ENCODE data around the gene KIF26B. TPM values are rescaled to one million over a fixed set of nuclear protein-coding genes. Genes with fewer than 3 reads are reported as not detected.
"Not testable (repeated sequence)": the region's sequence is repeated elsewhere in the genome, so short reads cannot be mapped to it uniquely, and the experiment has no call there.

Gene KIF26B
- total RNA-seq, 8 experiments from 2014 or later, result 0.25 to 21.5 (median 10.2) TPM

DNA sequence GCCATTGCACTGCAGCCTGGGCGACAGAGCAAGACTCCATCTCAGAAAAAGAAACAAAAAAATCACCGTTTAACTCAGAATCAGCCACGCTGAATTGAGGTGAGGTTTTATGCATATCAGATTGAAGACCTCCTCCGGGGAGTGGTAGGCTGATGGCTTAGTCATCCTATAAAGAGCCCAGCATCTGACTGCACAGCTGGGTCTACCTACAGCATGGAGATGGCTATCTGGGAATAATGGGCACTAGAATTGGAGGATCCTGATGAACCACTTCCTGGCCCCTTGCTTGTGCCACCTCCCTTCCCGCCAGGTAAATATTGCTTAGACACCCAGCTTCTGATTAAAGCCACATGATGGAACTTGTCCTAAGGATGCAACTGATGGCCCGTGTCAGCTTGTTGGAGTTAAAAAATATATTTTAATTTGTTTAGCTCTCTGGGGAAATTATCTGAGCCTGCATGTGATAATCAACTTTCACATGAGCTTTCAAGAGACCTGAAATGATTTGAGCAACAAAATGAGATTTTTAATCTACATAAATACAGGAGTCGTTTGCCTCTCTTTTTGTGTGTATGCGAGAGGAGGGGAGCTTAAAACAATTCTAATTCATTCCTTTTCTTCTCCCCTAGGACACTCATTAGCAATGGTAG is 157.2 kb downstream of the KIF26B start:
- Histone ChIP-seq H3K27ac (no peak overlapping the region), H3K4me3 (no peak overlapping the region), H3K4me1 (replicated peaks in 1 of 2) (peaks cover 19 to 26% of the 10 kb centered on the region in 2 donors)
- WGBS, 10 experiments, result 46 to 100% (median 82%) methylated on average over 1 to 7 of the region's 8 CpGs; no CpG with 5 or more reads in 1 of the 10 experiments
- in situ Hi-C loops (cut with MboI; ENCODE audit: low pct_unique_long_range_greater_than_20kb in 2 of 9, low sequenced_read_pairs in 9 of 9, unreplicated experiment in 9 of 9), result no loop called here
- ATAC-seq (replicated peaks in 6 of 8), result no peak

GRCh38 chr1:245313576-245313975 is 158.8 kb downstream of the KIF26B start:
- Histone ChIP-seq H3K4me3 (no peak overlapping the region), H3K27ac (no peak overlapping the region), H3K4me1 (replicated peaks in 1 of 2) (peaks cover 28 to 42% of the 10 kb centered on the region in 2 donors)
- in situ Hi-C loops (cut with MboI; ENCODE audit: low pct_unique_long_range_greater_than_20kb in 2 of 9, low sequenced_read_pairs in 9 of 9, unreplicated experiment in 9 of 9), result no loop called here
- ATAC-seq (replicated peaks in 6 of 8), result no peak
- 0 to 100% (median 95%) methylated on average over 1 to 9 of the region's 9 CpGs; no CpG with 5 or more reads in 3 of the 10 experiments for WGBS, 10 experiments

- WGBS, 10 experiments, result 21 to 83% (median 42%) methylated on average over 3 to 6 of the region's 6 CpGs; no CpG with 5 or more reads in 4 of the 10 experiments
- in situ Hi-C loops (cut with MboI; ENCODE audit: low pct_unique_long_range_greater_than_20kb in 2 of 9, low sequenced_read_pairs in 9 of 9, unreplicated experiment in 9 of 9), result no loop called here
- Histone ChIP-seq H3K4me1 (replicated peaks in 1 of 2) (peaks cover 19 to 31% of the 10 kb centered on the region in 2 donors), H3K4me3 (no peak overlapping the region), H3K27ac (peak overlapping the region in 1 of 2 donors; percentile 46)
- ATAC-seq (replicated peaks in 6 of 8), result peak in 5 of 8 experiments; percentile 81 to 94 (median 93)
Observed at GRCh38 chr1:245316784-245317183, 162.0 kb downstream of the KIF26B start.

- peaks cover 19 to 29% of the 10 kb centered on the region in 2 donors for H3K4me1 ChIP-seq (replicated peaks in 1 of 2)
- no peak overlapping the region for H3K4me3 ChIP-seq
- H3K27ac ChIP-seq, result peak overlapping the region in 1 of 2 donors; percentile 46
- in situ Hi-C loops (cut with MboI; ENCODE audit: low pct_unique_long_range_greater_than_20kb in 2 of 9, low sequenced_read_pairs in 9 of 9, unreplicated experiment in 9 of 9), result no loop called here
- ATAC-seq (replicated peaks in 6 of 8), result peak in 5 of 8 experiments; percentile 65 to 90 (median 85)
- WGBS, 10 experiments, result 11 to 56% (median 48%) methylated on average over 2 to 5 of the region's 5 CpGs; no CpG with 5 or more reads in 2 of the 10 experiments
Observed at GRCh38 chr1:245317217-245317616, 162.4 kb downstream of the KIF26B start.

- peak in 3 of 8 experiments; percentile 39 to 53 (median 46) for ATAC-seq (replicated peaks in 6 of 8)
- in situ Hi-C loops (cut with MboI; ENCODE audit: low pct_unique_long_range_greater_than_20kb in 2 of 9, low sequenced_read_pairs in 9 of 9, unreplicated experiment in 9 of 9), result no loop called here
- Histone ChIP-seq H3K4me3 (no peak overlapping the region), H3K27ac (no peak overlapping the region), H3K4me1 (replicated peaks in 1 of 2) (peaks cover 19 to 29% of the 10 kb centered on the region in 2 donors)
- WGBS, 10 experiments, result 27 to 100% (median 77%) methylated on average over 1 to 4 of the region's 4 CpGs; no CpG with 5 or more reads in 1 of the 10 experiments
Observed at GRCh38 chr1:245319094-245319493, 164.3 kb downstream of the KIF26B start.

DNA sequence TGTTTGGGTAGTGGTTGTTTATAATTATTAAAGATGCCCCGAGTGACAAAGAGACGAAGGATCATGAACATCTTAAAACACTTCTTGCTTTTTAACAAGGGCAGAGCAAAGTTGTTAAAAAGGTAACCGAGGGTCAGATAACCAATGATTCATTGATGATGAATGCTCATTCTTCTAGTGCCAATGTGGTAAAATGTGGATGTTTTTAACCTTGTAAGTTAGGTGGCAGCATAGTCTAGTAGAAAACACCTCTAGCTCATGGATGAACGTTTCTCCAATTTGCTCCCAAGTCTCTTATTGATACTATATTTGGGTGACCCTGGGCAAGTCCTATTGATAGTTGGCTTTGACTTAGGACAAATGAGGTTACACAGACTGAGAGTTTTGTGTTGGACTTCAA is 167.9 kb downstream of the KIF26B start:
- in situ Hi-C loops (cut with MboI; ENCODE audit: low pct_unique_long_range_greater_than_20kb in 2 of 9, low sequenced_read_pairs in 9 of 9, unreplicated experiment in 9 of 9), result no loop called here
- Histone ChIP-seq H3K27ac (no peak overlapping the region), H3K4me1 (replicated peaks in 1 of 2) (peaks cover 11 to 26% of the 10 kb centered on the region in 2 donors), H3K4me3 (no peak overlapping the region)
- 42 to 95% (median 81%) methylated on average over 3 to 4 of the region's 4 CpGs; no CpG with 5 or more reads in 2 of the 10 experiments for WGBS, 10 experiments
- ATAC-seq (replicated peaks in 6 of 8), result no peak

DNA sequence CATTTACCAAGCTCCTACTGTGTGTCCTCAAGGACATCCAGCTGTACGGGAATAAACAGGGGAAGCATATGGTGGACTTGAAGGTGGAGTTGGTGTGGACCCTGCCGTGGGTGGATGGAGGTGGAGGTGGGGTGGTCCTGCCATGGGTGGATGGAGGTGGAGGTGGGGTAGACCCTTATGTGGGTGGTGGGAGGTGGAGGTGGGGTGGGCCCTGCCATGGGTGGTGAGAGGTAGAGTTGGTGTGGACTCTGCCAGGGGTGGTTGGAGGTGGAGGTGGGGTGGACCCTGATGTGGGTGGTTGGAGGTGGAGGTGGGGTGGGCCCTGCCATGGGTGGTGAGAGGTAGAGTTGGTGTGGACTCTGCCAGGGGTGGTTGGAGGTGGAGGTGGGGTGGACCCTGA is 169.0 kb downstream of the KIF26B start:
- H3K27ac ChIP-seq; ATAC-seq (replicated peaks in 6 of 8); in situ Hi-C loops (cut with MboI; ENCODE audit: low pct_unique_long_range_greater_than_20kb in 2 of 9, low sequenced_read_pairs in 9 of 9, unreplicated experiment in 9 of 9); H3K4me3 ChIP-seq: not testable (repeated sequence)
- 100% methylated on average over 1 of the region's 2 CpGs; no CpG with 5 or more reads in 6 of the 10 experiments for WGBS, 10 experiments
- H3K4me1 ChIP-seq (replicated peaks in 1 of 2), result peaks cover 9 to 15% of the 10 kb centered on the region in 2 donors

GRCh38 chr1:245325922-245326795 is 171.4 kb downstream of the KIF26B start:
- WGBS, 10 experiments, result 64 to 100% (median 76%) methylated on average over 1 to 14 of the region's 16 CpGs; no CpG with 5 or more reads in 1 of the 10 experiments
- in situ Hi-C loops (cut with MboI; ENCODE audit: low pct_unique_long_range_greater_than_20kb in 2 of 9, low sequenced_read_pairs in 9 of 9, unreplicated experiment in 9 of 9), result no loop called here
- peak in 3 of 8 experiments; percentile 60 to 90 (median 87) for ATAC-seq (replicated peaks in 6 of 8)
- Histone ChIP-seq H3K4me1 (replicated peaks in 1 of 2) (peaks cover 9 to 11% of the 10 kb centered on the region in 2 donors), H3K4me3 (no peak overlapping the region), H3K27ac (no peak overlapping the region)

DNA sequence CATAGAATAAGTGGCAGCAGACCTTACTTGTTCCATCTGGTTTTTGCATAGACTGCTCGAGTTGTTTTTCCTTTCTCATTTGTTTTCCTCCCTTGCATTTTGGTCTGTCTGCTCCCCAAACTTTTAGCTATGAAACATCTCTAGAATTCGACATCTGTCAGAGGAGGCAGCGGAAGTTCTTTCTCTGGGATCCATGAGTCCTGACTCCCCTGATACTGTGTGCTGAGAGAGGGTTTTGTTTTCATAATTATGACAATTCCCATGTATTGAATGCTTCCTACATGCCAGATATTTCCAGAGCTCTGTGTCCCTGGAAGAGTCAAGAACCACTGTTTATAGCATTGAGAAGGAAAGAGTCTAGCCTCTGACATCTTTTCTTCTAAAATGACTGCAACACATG is 172.6 kb downstream of the KIF26B start:
- Histone ChIP-seq H3K27ac (no peak overlapping the region), H3K4me1 (replicated peaks in 1 of 2) (peaks cover 9 to 11% of the 10 kb centered on the region in 2 donors), H3K4me3 (no peak overlapping the region)
- no peak for ATAC-seq (replicated peaks in 6 of 8)
- WGBS, 10 experiments, result 25 to 100% (median 71%) methylated on average over 1 to 3 of the region's 3 CpGs; no CpG with 5 or more reads in 1 of the 10 experiments
- in situ Hi-C loops (cut with MboI; ENCODE audit: low pct_unique_long_range_greater_than_20kb in 2 of 9, low sequenced_read_pairs in 9 of 9, unreplicated experiment in 9 of 9), result no loop called here

- Histone ChIP-seq H3K27ac (no peak overlapping the region), H3K4me3 (no peak overlapping the region), H3K4me1 (replicated peaks in 1 of 2) (peaks cover 9 to 11% of the 10 kb centered on the region in 2 donors)
- ATAC-seq (replicated peaks in 6 of 8), result no peak
- WGBS, 10 experiments, result 40 to 91% (median 80%) methylated on average over 1 to 4 of the region's 4 CpGs; no CpG with 5 or more reads in 3 of the 10 experiments
- in situ Hi-C loops (cut with MboI; ENCODE audit: low pct_unique_long_range_greater_than_20kb in 2 of 9, low sequenced_read_pairs in 9 of 9, unreplicated experiment in 9 of 9), result no loop called here
Observed at GRCh38 chr1:245327842-245328241, 173.1 kb downstream of the KIF26B start.

DNA sequence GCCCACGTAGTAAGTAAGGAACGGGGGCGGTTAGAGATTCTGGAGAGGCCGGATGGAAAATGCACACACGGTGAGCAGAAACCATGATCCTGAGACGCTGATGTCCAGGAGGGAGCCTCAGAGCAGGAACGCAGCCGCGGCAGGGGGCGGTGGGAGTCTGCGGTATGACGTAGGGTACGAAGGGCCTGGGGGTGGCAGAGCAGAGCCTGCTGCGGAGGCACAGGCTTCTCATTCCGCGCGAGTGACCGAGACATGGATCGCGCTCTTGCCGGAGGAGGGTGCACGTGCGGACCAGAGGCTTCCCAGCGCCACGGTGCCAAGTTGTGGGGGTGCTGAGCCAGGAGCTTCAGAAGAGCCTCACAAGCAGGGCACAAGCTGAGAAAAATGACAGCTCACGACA is 176.2 kb downstream of the KIF26B start:
- ATAC-seq (replicated peaks in 6 of 8), result no peak
- H3K4me1 ChIP-seq (replicated peaks in 1 of 2), result peaks cover 2 to 4% of the 10 kb centered on the region in 2 donors
- WGBS, 10 experiments, result 70 to 95% (median 94%) methylated on average over 3 to 18 of the region's 26 CpGs; no CpG with 5 or more reads in 5 of the 10 experiments
- H3K27ac ChIP-seq, result no peak overlapping the region
- in situ Hi-C loops (cut with MboI; ENCODE audit: low pct_unique_long_range_greater_than_20kb in 2 of 9, low sequenced_read_pairs in 9 of 9, unreplicated experiment in 9 of 9), result no loop called here
- no peak overlapping the region for H3K4me3 ChIP-seq

DNA sequence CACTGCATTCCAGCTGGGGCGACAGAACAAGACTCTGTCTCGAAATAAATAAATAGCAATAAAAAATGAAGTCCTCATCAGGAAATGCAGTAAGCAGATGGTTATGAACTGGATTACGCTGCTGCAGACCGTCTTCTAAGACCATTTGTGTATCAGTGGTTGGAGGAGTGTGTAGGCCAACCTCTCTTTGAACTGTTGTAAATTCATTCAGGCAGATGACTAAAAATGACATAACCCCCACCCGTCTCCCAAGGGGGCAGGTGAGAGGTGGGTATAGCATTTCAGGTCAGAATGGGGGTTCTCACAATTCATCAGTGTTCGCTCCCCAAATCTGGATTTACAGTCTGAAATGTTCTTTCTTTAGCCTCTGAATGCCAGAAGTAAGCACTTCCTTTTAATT is 177.3 kb downstream of the KIF26B start:
- Histone ChIP-seq H3K4me1 (replicated peaks in 1 of 2) (no peaks in the 10 kb centered on the region), H3K4me3 (no peak overlapping the region), H3K27ac (no peak overlapping the region)
- in situ Hi-C loops (cut with MboI; ENCODE audit: low pct_unique_long_range_greater_than_20kb in 2 of 9, low sequenced_read_pairs in 9 of 9, unreplicated experiment in 9 of 9), result no loop called here
- 33 to 95% (median 90%) methylated on average over 1 to 6 of the region's 6 CpGs; no CpG with 5 or more reads in 3 of the 10 experiments for WGBS, 10 experiments
- ATAC-seq (replicated peaks in 6 of 8), result no peak

DNA sequence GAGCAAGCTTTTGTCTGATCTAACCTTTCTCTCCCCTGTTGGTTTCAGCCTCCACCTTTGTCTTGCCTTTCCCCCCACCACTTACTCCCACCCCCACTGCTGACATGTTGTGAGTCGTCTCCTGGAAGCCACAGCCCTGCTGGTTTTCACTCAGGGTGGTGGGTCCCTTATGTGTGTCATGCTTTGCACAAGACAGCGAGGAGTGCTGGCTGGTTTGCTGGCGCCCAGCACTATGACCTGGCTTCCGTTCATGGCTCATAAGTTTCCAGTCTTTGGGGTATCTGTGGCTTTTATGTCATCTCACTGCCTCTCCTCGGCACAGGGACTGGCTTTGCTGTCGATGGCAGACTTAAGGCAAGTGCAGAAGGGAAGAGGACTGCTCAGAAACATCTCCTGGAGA is 177.7 kb downstream of the KIF26B start:
- Histone ChIP-seq H3K4me3 (no peak overlapping the region), H3K27ac (no peak overlapping the region), H3K4me1 (replicated peaks in 1 of 2) (no peaks in the 10 kb centered on the region)
- 23 to 100% (median 82%) methylated on average over 1 to 5 of the region's 6 CpGs; no CpG with 5 or more reads in 2 of the 10 experiments for WGBS, 10 experiments
- in situ Hi-C loops (cut with MboI; ENCODE audit: low pct_unique_long_range_greater_than_20kb in 2 of 9, low sequenced_read_pairs in 9 of 9, unreplicated experiment in 9 of 9), result no loop called here
- peak in 1 of 8 experiments; percentile 12 for ATAC-seq (replicated peaks in 6 of 8)

Measured in motor neuron (in vitro differentiated cells).